Testis (tissue), 2 donors: ENCODE measurements around the gene UBE2R2.

ENCODE experiments used
- CTCF ChIP-seq, 3 experiments: fragments of 450-650 bp in 2 of 3; fragments of 200-600 bp in 1 of 3; sonication (generic) in 1 of 3; IDR thresholded peaks; one replicate each; pipeline ENCODE4 v1.5.1; 2016 to 2019; ENCODE audit warnings: antibody characterized with exemption in 3 of 3, mild to moderate bottlenecking in 2 of 3, moderate library complexity in 1 of 3
- POLR2A ChIP-seq: fragments of 450-650 bp; IDR thresholded peaks from one replicate; pipeline ENCODE4 v1.6.1; 2017; ENCODE audit warnings: antibody characterized with exemption, mild to moderate bottlenecking, moderate library complexity

GRCh38 chr9:33816327-33817252 lies at the start of gene UBE2R2:
- no peak for TF ChIP-seq CTCF (IDR thresholded peaks at IDR 0.05)
- TF ChIP-seq POLR2A, result no peak
